H7 (cell line): ENCODE data around the gene FBXW7. TPM values are rescaled to one million over a fixed set of nuclear protein-coding genes. Genes with fewer than 3 reads are reported as not detected.

Experiments
- DNase-seq: peaks from one replicate; pipeline ENCODE4 v3.0.0; 2012
- H3K27me3 ChIP-seq: 2 replicates; pipeline ENCODE4 v1.6.0; 2011; ENCODE audit warnings: mild to moderate bottlenecking, low read length; ENCODE audit not compliant: control insufficient read depth, insufficient read depth
- H3K36me3 ChIP-seq: replicated peaks from 2 replicates; pipeline ENCODE4 v1.5.1; 2011; ENCODE audit warnings: low read length; ENCODE audit not compliant: control insufficient read depth, insufficient read depth
- H3K4me3 ChIP-seq: 2 replicates; pipeline ENCODE4 v1.5.1; 2011; ENCODE audit warnings: low read depth, mild to moderate bottlenecking, control low read depth, low read length, moderate library complexity; ENCODE audit not compliant: insufficient read depth
- total RNA-seq: library from RNA; depleted of rRNA; stranded (reverse); fragments of >200 nt; shearing (Covaris generic); gene quantifications from 2 replicates; pipeline ENCODE4 v1.2.3, GENCODE V29; 2014; rRNA removed

Gene FBXW7
- total RNA-seq, 1 experiment from 2014 or later = 12.7 TPM

DNA sequence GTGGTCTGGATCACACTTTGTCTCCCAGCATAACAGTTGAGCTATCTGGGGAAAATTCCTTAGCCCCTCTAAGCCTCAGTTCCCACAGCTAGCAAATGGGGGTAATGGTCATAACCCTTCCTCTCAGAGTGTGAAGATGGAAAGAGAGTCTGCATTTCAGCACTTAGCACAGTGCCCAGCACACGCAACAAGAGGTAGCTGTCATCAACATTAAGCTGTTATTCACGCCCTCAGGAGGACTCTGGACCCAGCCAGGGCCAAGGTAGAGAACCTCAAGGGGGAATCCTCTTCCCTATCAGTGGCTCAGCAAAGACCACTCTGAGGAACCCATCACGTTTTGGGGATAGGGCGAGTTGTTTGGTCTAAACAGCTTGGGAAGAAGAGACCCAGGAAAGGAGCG is 258.6 kb downstream of the FBXW7 start:
- Histone ChIP-seq H3K36me3 (no peaks in the 10 kb centered on the region), H3K4me3 (no peak overlapping the region), H3K27me3 (no peaks in the 10 kb centered on the region)
- no peak for DNase-seq

DNA sequence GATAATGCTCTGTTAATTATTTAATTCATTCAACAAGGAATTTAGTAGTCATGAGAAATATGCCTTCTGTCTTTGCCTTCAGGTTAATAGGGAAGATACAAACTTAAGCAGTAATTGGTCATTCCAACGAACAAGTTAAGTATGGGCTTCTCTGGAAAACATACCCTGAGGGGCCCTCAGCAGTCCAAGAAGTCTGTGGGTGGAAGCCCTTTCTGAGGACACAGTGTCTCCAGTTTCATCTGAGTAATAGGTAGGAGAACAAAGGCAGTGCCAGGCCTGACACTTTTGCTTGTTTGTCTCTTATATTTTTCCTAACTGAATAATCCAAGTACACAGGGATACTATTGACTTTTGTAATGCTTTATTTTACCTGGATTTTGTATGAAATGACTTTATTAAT is 262.5 kb downstream of the FBXW7 start:
- Histone ChIP-seq H3K27me3 (no peaks in the 10 kb centered on the region), H3K4me3 (no peak overlapping the region), H3K36me3 (no peaks in the 10 kb centered on the region)
- DNase-seq = no peak

Other genes with a start within 250 kb of the FBXW7 start
- 0.31 and 1.4 TPM in 2 replicates for gene TMEM154, start 143.9 kb upstream of the FBXW7 start, total RNA-seq
- 0.73 and 1.8 TPM in 2 replicates for gene TIGD4, start 243.6 kb upstream of the FBXW7 start, total RNA-seq
- gene ARFIP1, start 243.9 kb upstream of the FBXW7 start, total RNA-seq = 30.5 and 40.0 TPM in 2 replicates